MG63 (cell line): ENCODE results near the gene KLHL40. TPM values are rescaled to one million over a fixed set of nuclear protein-coding genes. Genes with fewer than 3 reads are reported as not detected.

Source experiments
- DNase-seq: peaks from one replicate; pipeline ENCODE4 v3.0.0-alpha.2; 2020
- H3K27me3 ChIP-seq: fragments of 250-450 bp; sonication (Bioruptor Pico); 2 replicates; pipeline ENCODE4 v1.5.1; 2020; ENCODE audit warnings: mild to moderate bottlenecking, moderate library complexity
- H3K36me3 ChIP-seq: fragments of 250-450 bp; sonication (Bioruptor Pico); 2 replicates; pipeline ENCODE4 v1.5.1; 2020; ENCODE audit warnings: mild to moderate bottlenecking, moderate library complexity
- H3K4me3 ChIP-seq: fragments of 250-450 bp; sonication (Bioruptor Pico); 2 replicates; pipeline ENCODE4 v1.5.1; 2020; ENCODE audit warnings: mild to moderate bottlenecking, moderate library complexity
- H3K9me3 ChIP-seq: fragments of 250-450 bp; sonication (Bioruptor Pico); 2 replicates; pipeline ENCODE4 v1.5.1; 2020; ENCODE audit warnings: mild to moderate bottlenecking, moderate library complexity
- total RNA-seq: library from RNA; depleted of rRNA; stranded (reverse); fragments of >200 nt; shearing (Covaris generic); gene quantifications from 2 replicates; pipeline ENCODE4 v1.2.3, GENCODE V29; 2014; ENCODE audit warnings: low replicate concordance

Gene KLHL40
- total RNA-seq, 1 experiment from 2014 or later, result not detected

DNA sequence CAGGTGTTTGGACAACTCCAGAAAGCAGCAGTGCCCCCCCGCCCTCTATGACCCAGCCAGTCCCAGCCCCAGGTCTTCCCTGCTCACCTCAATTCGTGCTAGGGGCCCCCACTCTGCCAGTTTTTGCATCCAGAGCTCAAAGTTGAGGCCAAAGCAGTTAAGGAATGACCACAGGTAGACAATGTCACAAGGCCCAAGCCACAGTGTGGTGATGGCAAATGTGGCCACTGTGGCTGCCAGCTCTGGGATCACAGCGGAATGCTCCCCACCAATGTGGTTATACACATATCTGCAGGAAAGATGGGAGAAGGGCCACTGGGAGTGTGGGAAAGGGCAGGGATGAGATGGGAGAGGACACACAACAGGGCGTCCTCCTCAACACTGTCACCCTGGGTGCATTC, 8.2 kb downstream of the KLHL40 start:
- no peaks in the 10 kb centered on the region for H3K9me3 ChIP-seq
- no peaks in the 10 kb centered on the region for H3K27me3 ChIP-seq
- no peak overlapping the region for H3K4me3 ChIP-seq
- DNase-seq, result no peak
- H3K36me3 ChIP-seq, result no peaks in the 10 kb centered on the region

DNA sequence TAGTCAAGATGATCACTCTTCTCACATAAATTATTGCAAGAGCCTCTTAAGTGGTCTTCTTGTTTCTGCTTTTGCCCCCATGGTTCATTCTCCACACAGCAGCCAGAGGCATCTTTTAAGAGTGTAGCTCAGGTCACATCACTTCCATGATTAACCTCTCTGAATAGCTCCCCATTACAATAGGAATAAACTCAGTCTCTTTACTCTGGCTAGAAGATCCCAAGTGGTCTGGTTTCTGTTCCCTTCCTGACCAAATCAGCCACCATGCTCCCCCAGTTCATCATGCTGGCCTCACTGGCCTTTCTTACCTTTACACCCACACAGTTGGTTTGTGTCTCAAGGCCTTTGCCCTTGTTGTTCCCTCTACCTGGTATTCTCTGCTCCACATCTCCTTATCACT, 9.0 kb downstream of the KLHL40 start:
- no peak for DNase-seq
- no peak overlapping the region for H3K4me3 ChIP-seq
- H3K27me3 ChIP-seq, result no peaks in the 10 kb centered on the region
- no peaks in the 10 kb centered on the region for H3K9me3 ChIP-seq
- no peaks in the 10 kb centered on the region for H3K36me3 ChIP-seq

DNA sequence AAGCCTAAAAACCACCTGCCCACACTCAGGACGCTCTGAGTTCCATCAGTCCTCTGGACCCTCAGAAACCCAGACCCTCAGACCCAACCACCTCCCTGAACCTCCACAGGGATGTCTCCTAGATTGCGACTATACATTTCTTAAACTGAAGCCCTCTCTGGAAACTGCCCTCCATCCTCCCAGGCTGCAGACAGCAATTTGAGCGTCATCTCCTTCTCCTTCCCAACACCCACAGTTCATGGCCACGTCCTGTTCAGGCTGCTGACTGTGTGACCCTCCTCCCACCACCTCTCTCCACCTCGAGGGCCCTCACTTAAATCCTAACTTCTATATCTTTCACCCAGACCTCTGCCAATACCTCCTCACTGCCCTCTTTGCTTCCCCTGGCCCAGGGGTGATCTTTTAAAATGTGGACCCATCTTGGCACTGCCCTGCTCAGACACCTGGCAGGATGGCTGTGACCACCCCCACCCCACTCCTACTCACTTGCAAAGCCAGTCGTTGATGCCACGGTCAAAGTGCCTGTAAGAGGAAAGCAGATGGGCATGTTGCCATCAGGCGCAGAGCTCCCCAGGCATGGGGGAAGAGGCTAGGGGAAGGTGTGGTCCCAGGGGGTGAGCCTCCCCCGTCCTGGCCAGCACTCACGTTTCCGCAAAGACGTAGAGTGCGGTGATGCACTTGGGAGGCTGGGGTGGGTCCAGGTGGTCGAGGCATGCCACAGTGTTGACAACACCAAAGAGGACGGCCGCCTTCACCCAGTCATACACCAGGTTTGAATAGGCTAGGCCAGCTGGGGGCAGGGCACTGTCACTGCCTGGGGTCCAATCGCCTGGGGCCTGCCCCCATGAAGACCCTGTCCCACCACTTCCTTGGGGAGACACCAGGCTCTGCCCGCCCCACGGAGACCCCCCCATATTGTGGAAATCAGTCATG, 11.3 kb downstream of the KLHL40 start:
- no peaks in the 10 kb centered on the region for H3K9me3 ChIP-seq
- no peak overlapping the region for H3K4me3 ChIP-seq
- H3K27me3 ChIP-seq, result no peaks in the 10 kb centered on the region
- DNase-seq, result no peak
- H3K36me3 ChIP-seq, result no peaks in the 10 kb centered on the region

DNA sequence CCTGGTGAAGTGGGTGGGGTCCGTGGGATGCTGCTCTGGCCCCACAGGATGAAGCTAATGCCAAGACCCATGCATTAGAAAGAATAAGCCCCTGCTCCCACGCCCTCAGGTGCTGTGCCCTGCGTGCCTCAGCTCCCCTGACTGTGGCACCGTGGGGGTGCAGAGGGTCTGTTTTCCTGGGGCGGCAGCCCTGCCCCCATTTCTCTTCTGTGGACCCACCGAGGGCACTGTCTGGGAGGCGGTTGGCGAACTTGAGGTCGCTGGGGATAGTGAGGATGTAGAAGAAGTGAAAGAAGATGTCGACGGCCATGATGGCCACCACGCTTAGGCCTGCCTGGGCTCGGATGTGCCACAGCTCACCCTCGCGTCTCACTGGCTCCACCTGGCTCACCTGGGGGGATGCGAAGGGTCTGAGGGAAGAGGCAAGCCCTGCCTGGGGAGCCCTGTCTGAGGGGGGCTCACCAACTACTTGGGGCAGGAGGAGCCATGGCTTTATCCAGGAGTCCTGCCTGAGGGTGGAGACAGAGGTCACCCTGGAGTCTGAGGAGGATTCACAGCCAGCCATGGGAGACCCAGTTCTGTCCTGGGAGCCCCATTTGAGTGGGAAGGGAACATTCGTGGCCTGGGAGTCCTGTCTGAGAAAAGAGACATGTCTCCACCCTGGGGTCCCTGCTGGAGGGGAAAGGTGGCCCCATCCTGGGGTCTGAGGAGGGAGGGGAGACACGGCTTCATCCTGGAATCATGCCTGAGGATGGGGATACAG, 12.1 kb downstream of the KLHL40 start:
- no peak for DNase-seq
- Histone ChIP-seq H3K4me3 (no peak overlapping the region), H3K9me3 (no peaks in the 10 kb centered on the region), H3K36me3 (no peaks in the 10 kb centered on the region), H3K27me3 (no peaks in the 10 kb centered on the region)

DNA sequence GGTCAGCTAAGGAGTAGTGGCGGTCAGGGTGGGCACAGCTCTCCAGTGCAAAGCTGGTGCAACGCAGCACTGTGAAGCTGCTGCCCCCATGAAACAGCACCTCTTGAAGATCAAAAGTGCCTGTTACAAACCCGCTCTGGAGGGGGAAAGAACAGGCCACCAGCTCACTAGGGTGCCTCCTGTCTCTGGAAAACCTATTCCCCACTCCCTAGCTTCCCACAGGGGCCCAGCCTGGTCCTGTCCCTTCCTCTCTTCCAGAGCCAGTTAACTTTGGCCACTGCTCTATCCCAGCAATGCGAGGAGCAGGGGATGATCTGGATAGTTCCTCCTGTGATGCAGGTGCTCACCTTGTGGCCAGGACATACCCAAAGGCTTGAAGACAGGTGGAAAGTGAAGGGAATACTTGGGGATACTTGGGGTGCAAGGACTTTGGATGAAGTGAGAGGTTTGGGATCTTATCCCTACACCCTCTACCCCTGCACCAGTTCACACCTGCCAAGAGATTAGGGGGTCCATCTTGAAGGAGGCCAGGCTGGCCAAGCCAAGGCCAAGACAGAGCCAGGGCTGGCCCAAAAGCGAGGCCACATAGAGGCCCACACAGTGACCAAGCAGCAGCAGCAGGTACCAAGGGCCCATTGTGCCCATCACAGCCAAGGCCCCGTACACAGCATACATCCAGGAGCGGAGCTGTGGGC, 13.0 kb downstream of the KLHL40 start:
- H3K4me3 ChIP-seq, result no peak overlapping the region
- H3K9me3 ChIP-seq, result no peaks in the 10 kb centered on the region
- no peak for DNase-seq
- no peaks in the 10 kb centered on the region for H3K27me3 ChIP-seq
- no peaks in the 10 kb centered on the region for H3K36me3 ChIP-seq

DNA sequence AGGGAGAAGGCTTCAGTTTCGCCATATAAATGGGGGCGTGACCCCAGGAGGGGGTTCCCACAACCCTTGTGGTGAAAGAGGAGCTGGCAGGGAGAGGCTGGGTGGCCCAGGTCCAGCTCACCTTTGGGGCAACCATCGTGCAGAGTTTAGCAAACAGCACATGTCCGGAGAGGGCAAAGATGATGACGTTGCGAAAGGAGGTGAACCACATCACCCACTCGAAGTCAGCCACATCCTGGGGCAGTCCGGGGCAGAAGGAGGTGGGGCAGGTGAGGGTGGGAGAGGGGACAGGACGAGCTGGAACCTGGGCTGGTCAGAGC, 13.5 kb downstream of the KLHL40 start:
- Histone ChIP-seq H3K4me3 (no peak overlapping the region), H3K9me3 (no peaks in the 10 kb centered on the region), H3K36me3 (no peaks in the 10 kb centered on the region), H3K27me3 (no peaks in the 10 kb centered on the region)
- no peak for DNase-seq

DNA sequence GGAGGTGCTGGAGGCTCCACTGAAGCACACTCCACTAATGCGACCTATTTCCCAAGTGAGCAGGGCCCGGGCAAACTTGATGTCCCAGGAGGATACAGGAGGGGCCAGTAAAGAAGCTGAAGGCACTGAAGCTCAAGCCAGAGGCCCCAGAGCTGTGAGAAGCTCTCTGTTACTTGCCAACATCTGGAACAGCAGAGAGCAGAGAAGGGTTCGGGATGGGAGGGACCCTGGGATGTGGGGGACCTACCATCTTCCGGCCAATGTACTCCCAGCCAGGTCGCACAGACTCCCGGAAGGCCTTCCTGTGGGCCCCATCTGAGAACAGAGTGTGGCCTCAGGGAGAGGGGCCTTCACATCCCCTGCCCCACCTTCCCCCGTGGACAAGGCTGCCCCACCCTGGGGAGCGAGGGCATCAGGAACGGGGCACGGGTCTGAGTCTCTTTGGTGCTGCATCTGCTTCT, 14.2 kb downstream of the KLHL40 start:
- Histone ChIP-seq H3K27me3 (no peaks in the 10 kb centered on the region), H3K9me3 (no peaks in the 10 kb centered on the region), H3K36me3 (no peaks in the 10 kb centered on the region), H3K4me3 (no peak overlapping the region)
- no peak for DNase-seq

DNA sequence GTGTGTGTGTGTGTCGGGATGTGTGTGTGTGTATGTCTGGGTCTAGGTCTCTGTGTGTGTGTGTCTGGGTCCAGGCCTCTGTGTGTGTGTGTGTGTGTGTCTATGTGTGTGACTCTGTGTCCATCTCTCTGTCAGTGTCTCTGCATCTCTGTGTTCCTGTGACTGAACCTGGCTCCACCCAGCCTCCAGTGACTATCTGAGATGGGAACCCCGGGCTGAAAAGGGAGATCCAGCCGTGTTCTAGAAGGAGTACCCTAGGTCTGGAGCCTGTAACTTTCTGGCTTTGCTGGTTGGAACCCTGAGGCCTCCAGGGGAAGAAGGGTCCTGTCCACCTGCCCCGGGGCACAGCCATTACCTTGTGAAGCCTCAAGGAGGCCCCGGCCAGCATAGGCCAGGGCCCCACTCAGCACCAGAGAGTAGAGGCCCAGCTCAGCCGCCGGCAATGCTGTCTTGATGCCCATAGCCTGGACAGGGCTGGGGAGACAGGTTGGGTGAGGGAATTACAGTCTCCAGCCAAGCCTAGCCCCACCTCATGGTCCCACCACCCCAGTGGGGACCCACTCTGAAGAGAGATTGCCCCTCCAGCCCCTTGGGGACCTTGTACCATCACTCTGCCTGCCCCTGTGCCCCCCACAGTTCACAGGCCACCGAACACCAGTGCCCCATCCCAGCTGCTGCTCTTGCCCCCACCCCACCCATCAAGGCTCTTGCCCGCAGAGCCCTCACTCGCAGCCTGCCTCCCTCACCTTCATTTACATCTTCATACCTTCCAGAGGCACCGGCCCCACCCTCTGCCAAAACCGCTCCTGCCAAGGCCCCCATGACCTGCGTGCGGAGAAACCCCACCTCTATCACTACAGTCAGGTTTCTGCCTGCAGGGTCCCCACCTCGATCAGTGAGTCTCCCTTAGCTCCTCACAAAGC, 15.3 kb downstream of the KLHL40 start:
- no peak for DNase-seq
- no peaks in the 10 kb centered on the region for H3K27me3 ChIP-seq
- H3K9me3 ChIP-seq, result no peaks in the 10 kb centered on the region
- H3K36me3 ChIP-seq, result no peaks in the 10 kb centered on the region
- no peak overlapping the region for H3K4me3 ChIP-seq

DNA sequence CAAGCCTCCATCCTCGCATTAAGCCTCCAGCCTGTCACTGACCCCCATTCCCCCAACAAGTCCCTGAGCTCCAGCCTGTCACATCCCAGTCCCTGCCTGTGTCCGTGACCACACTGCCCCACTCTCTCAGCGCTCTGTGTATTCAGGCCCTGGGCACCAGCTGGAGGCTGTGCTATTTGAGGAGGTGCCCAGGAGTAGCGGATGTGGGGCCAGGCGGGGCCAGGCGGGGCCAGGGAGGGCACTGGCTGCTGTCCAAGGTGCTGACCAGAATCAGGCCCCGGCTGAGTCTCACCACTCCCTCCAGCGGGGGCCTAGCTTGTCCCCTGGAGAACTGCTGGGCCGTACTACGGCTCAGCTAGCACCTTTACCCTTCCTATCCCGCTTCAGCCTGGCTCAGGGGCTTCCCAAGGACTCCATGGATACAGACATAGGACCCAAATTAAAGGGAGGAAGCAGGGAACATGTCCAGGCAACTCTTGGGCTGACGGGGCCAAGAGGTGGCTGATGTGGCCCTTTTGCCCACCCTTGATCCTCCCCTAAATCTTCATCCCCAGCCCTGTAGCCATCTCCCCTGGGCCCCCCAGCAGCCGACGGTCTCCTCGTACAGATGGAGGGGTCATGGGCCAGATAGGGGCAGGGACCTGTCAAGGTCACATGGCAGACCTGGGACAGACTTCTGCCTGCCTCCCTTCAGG, 16.2 kb downstream of the KLHL40 start:
- Histone ChIP-seq H3K9me3 (no peaks in the 10 kb centered on the region), H3K27me3 (no peaks in the 10 kb centered on the region), H3K36me3 (no peaks in the 10 kb centered on the region), H3K4me3 (no peak overlapping the region)
- DNase-seq, result peak; percentile 11

DNA sequence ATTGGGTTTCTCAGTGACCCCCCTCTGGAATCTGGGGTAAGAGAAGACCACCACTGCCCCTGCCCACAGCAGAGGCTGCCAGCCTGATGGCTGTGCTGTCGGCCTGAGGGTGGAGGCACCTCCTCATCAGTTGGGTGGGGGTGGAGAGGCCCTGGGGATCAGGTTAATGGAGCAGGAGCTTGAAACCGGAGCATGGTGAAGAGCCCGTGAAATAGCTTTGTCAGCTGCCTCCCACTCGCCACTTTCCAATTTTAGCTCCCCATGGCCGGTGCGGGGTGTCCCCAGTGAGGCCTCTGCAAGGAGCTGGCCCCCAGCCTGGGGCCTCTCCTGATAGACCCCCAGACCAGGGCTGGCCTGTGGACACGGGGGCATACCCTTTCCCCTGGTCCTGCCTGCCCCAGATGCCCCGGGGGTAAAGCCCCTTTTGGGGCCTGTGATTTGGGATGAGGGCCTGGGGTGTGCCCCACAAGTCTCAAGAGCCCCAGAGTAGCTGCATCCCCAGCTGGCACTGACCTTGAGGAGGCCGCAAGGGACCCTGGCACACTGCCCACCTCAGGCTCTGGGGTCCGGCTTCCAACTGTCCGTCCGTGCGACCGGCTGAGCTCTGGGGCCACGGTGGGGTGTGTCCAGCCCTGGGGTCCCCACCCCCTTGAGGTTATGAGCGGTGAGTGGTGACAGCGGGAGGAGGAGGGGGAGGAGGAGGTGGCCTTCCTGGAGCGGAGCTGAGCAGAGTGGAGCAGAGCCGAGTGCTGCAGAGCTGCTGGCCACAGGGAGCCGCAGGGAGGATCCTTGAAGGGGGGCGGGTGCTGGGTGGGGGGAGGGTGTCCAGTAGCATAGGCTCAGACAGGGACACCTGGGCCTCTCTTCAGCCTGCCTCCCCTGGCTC, 17.0 kb downstream of the KLHL40 start, which contains the start of gene HHATL:
HHATL (minus strand) TSS at position 733 of the 886 bp plus-strand sequence. CDS start 1,972 bp downstream, outside the sequence.
- H3K36me3 ChIP-seq, result no peaks in the 10 kb centered on the region
- no peak for DNase-seq
- no peak within 1 kb of the TSS for H3K4me3 ChIP-seq
- no peaks in the 10 kb centered on the region for H3K27me3 ChIP-seq
- H3K9me3 ChIP-seq, result no peaks in the 10 kb centered on the region

DNA sequence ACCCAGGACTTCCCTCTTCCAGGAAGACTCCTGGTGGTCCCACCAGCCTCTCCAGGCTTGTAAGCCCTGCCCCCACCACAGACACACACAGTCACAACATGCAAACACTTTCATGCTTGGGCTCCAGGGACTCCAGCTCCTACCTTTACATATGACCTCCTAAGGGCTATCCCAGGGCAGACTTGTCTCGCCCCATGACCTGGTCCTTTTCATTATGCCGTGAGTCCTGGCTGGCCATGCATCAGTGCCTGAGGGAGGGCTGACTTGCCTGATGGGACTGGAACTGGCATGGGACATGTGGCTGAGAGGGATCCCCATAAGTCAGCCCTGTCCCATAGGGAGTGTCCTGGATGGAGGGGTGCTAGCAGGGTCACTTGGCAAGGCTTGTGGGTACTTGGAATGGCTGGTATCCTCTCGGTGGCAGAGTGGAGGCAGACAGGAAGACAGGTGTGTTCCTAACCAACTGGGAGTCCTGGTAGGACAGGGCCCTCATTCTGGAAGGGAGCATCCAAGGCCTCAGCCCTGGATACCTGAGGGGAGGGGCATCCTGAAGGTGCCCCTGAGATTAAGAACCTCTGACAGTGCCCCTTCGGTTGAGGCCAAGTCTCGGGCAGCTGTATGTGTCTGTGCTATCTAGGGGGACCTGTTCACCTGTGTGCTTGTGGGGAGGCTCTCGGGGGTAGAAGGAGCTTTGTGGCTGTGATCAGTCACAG, 17.8 kb downstream of the KLHL40 start:
- no peak overlapping the region for H3K4me3 ChIP-seq
- H3K9me3 ChIP-seq, result no peaks in the 10 kb centered on the region
- no peaks in the 10 kb centered on the region for H3K36me3 ChIP-seq
- DNase-seq, result no peak
- no peaks in the 10 kb centered on the region for H3K27me3 ChIP-seq

DNA sequence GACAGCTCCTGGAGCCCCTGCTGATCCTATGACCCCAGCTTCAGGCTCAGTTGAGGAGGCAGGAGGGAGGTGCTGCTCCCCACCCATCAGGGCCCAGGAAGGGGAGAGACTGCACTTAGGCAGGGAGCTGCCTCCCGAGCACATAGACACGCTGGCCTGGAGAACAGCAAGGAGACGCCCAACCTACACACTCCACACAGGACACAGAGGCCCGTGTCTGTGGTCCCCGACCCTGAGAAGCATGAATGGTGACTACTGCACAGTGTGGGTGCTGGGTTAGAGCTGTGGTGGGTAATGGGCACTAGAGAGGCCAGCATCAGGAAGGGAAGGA, 18.3 kb downstream of the KLHL40 start:
- Histone ChIP-seq H3K36me3 (no peaks in the 10 kb centered on the region), H3K4me3 (no peak overlapping the region), H3K27me3 (no peaks in the 10 kb centered on the region), H3K9me3 (no peaks in the 10 kb centered on the region)
- no peak for DNase-seq

DNA sequence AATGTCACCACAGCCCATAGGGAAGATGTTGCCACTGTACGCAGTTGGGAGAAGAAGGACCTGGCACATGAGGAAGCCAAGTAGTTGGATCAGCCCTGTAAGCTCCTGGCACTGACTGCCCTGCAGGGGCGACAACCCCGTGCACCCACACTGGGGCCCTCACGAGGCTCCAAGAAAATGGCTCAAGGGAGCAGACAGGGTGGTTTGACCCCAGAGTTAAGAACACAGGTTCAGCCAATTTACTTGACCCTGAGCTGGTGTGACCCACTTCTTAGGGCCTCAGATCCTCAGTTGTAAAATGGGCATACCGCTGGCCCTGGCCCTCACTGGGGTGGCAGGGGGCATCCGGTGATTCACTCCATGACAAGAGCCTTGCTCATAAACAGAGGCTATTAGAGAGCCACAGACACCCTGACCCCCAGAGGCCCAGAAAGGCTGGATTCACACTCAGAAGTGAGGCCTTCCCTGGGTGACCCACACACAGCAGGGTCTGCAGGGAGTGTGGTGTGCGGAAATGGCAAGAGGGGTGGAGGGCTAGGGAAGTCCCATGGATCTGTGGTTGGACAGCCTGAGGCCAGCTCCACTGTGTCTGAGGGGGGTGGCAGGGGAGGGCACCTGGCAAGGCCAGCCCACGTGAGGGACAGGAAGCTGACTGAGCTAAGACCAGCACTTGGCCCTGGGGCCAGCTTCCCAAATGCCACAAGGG, 19.0 kb downstream of the KLHL40 start:
- DNase-seq, result peak; percentile 54
- no peaks in the 10 kb centered on the region for H3K9me3 ChIP-seq
- H3K27me3 ChIP-seq, result no peaks in the 10 kb centered on the region
- no peaks in the 10 kb centered on the region for H3K36me3 ChIP-seq
- H3K4me3 ChIP-seq, result no peak overlapping the region
